GM18519 (cell line): Measurements from ENCODE around the gene WBP1.
A peak's percentile ranks its signal among the peaks of the same experiment; 100 is the strongest.
"Not testable (repeated sequence)": the region's sequence is repeated elsewhere in the genome, so short reads cannot be mapped to it uniquely, and the experiment has no call there.

Experiments
- ATAC-seq: cut with Tn5 transposase; IDR thresholded peaks from one replicate; pipeline ENCODE4 v1.9.1; 2021; ENCODE audit warnings: mild to moderate bottlenecking, moderate library complexity; ENCODE audit not compliant: unreplicated experiment, low FRiP score

Gene WBP1

DNA sequence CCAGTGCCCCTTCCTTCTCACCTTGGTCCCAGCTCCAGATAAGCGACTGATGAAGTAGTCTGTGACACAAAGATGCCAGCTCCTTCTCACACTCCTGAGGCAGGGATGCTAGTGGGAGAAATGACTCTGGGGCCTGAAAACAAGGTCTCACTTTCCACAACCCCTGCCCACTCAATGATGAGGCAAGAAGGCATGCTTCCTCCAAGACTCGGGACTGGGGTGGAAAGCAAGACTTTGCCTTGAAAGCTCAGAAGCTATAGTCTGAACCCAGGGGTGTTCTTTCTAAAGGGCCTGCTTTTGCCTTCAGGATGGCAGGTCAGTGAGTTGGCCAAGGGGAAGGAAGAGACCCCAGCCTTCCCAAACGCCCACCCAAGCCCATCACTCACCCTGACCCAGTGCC lies 23.2 kb downstream of the WBP1 start:
- ATAC-seq, result no peak

DNA sequence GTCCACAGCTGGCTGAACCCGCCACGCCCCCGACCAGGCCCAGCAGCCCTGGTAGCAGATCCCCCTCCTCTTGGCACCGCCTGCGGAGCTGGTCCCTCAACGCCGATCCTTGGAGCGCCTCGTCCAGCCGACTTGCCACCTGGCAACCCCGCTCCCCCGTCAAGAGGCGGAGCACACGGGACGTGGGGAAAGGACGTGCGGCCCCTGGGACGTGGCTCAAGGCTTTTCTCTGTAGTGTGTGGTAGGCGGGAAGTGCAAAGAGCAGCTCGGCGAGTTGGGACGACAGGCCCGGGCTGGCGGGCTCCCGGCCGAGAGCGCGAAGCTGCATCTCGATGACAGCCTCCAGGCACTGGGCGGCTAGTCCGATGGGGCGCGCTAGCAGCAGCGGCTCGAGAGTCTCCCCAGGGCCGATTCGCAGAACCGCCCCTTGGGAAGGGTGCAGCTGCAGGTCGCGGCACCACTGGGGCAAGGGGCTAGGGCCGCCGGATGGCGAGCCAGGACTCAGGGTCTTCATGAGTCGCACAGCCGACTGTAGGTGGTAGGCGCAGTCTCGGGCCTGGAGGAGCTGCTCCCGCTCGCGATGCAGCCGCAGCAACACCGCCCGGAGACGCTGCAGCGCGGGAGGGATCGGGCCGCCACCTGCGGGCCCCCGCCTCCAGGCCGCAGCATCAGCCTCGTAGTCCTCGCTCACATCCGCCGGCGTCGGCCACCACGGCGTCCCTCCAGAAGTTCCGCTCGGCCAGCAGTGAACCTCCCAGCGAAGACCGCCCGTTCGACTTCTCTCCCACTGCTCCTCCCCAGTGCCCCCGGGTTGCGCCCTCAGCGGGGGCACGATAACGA lies 23.9 kb downstream of the WBP1 start:
- peak; percentile 34 for ATAC-seq

DNA sequence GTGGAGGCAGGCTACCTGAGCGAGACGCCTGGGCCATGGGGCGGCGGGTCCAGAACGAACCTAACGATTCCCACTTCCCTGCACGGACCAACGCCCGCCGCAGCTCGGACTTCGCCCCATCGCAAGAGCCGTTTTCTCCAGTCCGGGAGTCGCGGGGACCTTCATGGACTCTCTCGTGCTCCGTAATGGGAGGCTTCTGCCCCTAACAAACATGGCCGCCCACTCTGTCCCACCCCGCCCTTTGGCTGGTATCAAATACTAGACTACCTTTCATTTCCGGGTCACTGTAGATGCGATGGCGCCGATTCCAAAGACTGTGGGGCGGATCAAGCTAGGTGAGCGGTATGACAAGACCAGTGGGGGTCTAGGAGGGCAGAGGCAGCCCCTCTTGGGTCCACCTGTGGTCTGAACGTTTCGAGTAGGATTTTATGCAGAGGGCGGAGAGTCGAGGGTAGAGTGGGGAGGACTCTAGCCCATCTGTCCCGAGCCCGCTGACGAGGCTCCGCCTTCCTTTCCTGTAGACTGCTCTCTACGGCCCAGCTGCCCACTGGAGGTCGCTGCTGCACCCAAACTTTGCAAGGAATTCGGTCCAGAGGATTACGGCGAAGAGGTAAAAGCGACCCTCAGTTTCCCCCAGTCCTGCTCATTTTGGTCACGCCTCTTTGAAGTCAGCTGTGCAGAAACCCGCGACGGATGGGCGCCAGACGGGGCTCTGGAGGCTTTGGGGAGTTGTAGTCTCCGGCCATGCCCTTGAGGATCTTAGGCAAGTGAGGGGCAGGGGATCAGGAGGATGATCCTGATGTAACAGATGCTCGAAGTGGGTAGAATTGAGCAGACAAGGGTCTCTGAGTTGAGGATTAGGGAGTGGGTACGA lies 24.8 kb downstream of the WBP1 start, which contains the start of the genes CCDC142 and TTC31:
TSS of gene CCDC142 (minus strand) at position 198 of the 874 bp plus-strand sequence. CDS start at position 37, 161 bp downstream.
TSS of gene TTC31 (plus strand) at position 281 of the 874 bp plus-strand sequence. CDS start at position 296, 15 bp downstream.
- ATAC-seq, result peak; percentile 67

DNA sequence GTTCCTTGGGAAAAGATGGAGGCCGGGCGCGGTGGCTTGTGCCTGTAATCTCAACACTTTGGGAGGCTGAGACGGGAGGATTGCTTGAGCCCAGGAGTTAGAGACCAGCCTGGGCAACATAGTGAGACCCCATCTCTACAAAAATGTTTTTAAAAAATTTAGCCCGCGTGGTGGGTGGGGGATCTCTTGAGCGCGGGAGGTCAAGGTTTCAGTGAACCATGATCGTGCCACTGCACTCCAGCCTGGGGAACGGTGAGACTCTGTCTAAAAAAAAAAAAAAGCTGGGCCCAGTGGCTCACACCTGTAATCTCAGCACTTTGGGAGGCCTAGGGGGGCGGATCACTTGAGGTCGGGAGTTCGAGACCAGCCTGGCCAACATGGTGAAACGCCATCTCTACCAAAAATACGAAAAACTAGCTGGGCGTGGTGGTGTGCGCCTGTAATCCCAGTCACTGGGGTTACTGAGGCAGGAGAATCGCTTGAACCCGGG lies 25.5 kb downstream of the WBP1 start:
- not testable (repeated sequence) for ATAC-seq

DNA sequence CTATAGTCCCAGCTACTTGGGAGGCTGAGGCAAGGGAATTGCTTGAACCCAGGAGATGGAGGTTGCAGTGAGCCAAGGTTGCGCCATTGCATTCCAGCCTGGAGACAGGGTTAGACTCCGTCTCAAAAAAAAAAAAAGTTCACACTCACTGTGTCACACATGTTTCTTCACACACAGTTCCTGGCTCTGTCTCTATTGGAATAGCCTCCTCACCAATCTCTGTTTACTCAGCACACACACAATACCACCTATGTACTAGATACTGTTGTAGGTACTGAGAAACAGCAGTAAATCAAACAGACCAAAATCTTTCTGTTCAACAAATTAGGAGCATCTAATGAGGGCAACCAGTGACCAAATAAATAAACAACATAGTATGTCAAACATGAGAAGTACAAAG lies 27.9 kb downstream of the WBP1 start:
- ATAC-seq, result no peak

DNA sequence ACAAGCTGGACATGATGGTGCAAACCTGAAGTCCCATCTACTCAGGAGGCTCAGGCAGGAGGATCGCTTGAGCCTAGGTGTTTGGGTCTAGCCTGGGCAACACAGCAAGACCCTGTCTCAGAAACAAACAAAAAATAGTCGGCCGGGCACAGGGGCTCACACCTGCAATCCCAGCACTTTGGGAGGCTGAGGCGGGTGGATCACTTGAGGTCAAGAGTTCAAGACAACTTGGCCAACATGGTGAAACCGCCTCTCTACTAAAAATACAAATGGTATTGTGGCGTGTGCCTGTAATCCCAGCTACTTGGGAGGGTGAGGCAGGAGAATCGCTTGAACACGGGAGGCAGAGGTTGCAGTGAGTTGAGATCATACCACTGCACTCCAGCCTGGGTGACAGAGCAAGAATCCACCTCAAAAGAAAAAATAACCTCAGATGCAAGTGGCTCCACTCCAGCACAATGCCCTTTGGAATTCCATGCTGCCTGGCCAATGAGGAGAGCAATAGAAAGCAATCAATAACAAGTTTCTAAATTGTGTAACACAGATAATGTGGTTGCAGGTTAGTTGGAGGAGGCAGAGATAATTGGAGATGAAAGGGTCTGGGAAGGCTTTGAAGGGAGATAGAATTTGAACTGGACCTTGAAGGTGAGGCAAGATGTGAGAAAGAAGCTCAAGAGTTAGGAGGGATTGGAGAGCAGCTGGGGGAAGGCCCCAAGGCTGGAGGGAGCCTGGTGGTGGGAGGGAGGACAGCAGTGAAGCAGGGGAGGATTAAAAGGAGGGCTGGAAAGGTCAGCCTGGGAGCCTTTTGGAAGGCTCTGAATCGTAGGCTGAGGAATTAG lies 30.6 kb downstream of the WBP1 start:
- ATAC-seq, result no peak

DNA sequence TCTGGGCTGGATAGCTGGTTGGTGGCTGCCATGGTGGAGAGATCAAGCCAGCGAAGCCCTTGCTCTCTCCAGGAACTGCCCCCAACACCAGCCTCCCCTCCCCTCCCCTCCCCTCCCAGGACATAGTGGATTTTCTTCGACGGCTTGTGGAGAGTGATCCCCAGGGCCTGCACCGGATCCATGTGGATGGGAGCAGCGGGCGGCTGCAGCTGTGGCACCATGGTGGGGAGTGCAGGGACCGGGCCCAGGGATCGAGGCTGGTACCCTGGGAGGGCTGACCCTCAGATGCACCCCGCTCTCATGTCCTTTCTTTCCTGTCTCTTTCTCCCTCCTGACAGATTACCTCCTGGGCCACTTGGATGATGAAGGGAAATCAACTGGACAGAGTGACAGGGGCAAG lies 31.7 kb downstream of the WBP1 start:
- ATAC-seq, result no peak

DNA sequence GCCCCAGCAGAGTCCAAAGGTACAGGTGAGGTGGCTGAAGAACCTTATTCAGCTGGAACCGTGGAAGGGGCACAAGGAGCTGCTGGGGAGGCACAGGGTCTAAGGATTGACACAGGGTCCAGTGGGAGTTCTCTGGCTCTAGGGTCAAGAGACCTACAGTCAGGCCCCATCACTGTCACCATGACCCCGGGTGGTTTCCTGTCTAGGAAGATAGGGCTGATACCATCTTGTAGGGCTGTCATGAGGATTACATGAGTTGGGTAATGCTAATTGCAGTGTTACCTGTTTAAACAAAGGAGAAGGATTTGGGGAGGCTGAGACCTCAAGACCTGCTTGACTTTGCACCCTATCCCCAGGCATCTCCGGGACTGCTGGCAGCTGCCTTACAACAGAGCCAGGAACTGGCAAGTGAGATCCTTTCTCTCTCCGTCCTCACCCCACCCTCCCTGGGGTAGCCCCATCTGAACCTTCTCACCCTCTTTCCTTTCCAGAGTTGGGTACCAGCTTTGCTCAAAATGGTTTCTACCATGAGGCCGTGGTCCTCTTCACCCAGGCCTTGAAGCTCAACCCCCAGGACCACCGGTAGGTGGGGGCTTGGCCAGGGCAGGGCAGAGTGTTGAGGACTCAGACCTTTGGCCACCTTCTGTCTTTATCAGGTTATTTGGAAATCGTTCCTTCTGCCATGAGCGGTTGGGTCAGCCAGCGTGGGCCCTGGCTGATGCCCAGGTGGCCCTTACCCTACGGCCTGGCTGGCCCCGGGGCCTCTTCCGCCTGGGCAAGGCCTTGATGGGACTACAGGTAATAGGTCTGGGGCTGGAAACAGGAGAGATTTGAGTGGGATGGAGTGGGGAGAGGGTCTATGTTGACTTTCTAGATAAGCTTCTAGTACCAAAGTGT lies 33.7 kb downstream of the WBP1 start:
- no peak for ATAC-seq

DNA sequence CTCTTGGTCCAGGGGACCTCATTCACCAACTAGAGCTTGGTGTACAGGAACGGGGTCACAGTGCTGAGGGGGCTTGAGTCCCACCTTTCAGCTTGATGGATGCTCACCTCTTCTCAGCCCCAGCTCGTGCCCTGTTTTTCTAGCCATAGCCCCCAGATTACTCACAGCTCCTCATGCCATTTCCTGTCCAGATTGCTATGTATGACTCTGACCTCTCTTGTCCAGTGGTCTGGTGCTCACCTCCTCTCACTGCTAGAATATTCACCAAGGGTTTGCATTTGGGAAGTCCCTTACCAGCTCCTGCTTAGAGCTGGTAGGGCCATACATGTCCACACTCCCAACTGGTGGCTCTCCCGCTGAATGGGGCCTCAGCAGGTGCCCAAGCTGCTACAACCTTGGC lies 35.3 kb downstream of the WBP1 start:
- ATAC-seq, result no peak

DNA sequence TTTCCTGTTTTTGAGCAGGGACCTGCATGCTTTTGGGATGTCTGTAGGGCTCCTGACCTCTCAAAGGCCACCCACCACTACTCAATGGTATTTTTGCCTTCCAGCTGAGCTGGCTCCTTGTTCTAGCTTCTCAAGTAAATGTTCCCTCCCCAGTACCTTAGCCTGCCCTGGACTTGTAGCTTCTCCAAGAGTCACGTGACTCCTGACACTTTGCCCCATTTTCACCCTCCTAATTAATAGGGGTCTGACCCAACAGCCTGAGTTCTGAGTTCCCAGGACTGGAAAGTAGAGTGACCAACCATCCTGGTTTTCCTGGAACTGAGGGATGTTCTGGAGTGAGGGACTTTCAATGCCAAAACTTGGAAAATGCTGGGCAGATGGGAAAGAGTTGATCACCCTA lies 37.2 kb downstream of the WBP1 start:
- no peak for ATAC-seq

DNA sequence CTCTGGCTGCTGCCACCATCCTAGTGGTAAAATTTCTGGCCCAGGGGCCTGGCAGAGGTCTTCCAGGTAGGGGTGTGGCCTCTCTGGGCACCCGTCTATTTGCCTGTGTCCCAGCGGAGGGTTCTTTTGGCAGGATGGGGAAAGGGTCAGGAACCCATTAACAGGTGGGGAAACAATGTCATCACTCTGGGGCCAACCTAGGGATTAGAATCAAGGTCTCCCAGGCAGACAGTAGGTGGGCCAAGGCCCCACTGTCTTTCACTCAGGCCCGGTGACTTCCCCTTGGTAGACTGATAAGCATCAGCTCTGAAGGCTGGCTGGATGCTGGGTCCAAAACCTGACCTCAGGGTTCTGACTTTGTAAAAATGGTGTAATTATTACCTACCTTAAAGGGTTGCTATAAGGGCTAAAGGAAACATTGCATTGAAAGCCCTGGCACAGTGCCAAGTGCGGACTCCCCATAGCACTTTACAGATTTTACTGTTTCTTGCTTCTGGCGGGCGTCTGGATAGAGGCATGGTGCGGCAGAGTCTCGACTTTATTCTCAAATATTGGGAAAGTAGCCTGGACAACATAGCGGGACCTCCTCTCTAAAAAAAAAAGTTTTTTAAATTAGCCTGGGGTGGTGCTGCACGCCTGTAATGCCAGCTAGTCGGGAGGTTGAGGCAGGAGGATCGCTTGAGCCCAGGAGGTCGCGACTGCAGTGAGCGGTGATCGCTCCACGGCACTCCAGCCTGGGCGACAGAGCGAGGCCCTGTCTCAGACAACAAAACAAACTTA lies 38.9 kb downstream of the WBP1 start:
- ATAC-seq, result no peak

DNA sequence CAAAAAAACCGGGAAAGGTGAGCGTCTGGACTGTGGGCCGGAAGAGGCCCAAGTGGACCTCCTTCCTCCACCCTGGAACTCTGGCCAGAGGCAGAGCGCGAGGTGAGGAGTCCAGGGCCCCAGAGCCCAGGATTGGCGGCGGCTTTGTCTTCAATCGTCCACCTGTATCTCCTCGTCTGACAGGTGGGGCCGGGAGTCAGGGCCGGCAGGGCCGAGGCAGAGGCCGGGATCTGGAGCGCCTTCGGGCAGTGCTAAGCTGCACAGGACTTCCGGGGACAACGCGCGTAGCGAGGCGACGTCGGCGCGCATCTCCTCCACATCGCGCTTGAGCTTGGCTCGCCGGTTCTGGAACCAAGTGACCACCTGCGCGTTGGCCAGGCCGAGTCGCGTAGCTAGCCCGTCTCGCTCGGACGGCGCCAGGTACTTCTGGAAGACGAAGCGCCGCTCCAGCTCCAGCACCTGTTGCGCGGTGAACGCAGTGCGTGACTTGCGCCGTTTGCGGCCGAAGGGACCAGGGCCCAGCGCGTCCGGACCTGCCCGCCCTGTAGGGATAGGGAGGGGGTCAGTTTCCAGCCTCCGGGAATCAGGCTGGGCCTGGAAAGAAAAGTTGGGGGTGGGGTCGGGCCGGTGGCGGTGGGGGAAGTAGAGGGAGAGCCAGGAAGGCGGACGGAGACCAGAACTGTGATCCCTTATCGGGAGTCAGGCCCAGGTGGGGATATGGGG lies 39.7 kb downstream of the WBP1 start:
- no peak for ATAC-seq

DNA sequence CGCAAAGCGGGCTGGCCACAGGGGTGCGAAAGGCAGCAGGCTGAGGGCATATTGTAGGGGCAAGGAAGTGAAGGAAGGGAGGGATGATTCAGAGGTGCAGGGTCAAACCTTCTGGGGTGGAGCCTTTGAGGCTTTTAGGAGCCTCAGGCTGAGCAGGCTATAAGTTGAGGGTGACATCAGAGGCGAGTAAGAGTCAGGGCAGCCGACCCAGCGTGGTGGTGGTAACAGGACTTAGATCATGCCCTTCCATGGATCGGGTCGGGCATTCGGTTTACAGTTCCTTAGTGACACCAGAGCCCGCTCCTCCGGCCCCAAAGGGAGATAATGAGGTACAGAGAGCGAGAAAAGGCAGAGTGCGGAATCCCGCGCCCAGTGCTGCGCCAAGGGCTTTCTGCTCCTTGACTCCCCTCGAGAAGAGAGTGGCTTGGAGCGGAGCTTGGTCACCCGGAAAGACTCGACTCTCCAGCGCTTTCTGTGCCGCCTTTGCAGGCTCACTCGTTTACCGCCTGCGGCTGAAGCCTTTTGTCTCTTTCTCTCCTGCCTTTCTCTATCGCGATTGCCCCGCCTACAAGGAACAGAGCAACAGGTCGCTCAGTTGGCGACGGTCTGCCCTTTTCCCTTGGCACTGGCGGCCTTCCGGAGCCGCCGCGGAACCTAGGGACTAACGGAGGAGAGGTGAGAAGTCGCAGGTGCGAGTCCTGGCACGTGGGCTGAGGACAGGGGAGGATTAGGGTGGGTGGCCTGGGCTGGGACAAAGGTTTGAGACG lies 40.4 kb downstream of the WBP1 start:
- ATAC-seq, result no peak

DNA sequence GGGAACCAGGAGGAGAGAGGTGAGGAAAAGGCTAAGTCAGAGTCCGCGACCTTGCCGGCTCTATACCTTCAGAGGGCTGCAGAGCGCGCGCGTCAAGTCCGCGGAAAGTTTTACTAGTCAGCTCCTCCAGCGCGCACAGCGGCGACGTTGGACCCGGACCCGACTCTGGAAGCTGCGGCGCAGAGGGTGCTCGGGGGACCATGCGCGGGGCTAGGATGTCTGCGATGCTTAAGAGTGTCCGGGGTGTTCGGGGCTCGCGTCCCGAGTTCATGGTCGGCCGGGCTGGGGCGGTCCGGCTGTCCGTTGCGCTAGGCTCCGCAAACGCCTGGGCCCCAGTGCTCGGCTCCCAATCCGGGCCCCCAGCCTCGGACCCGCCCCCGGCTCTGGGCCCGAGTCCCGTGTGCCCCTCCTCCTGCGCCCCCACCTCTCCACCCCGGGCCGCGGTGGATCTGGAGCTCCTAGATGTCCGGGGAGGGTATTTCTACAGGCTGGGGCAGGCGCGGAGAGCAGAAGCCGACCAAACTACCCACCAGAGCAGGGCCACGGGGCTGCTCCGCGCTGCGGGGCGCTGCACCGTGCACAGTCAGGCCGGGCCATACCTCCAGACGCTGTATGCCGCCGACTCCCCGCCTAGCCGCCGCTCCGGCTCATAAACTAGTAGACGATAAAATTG lies 41.2 kb downstream of the WBP1 start, which contains the start of gene LBX2:
TSS of gene LBX2 (minus strand) at position 337 of the 673 bp plus-strand sequence. CDS start at position 271, 66 bp downstream.
- ATAC-seq, result no peak

DNA sequence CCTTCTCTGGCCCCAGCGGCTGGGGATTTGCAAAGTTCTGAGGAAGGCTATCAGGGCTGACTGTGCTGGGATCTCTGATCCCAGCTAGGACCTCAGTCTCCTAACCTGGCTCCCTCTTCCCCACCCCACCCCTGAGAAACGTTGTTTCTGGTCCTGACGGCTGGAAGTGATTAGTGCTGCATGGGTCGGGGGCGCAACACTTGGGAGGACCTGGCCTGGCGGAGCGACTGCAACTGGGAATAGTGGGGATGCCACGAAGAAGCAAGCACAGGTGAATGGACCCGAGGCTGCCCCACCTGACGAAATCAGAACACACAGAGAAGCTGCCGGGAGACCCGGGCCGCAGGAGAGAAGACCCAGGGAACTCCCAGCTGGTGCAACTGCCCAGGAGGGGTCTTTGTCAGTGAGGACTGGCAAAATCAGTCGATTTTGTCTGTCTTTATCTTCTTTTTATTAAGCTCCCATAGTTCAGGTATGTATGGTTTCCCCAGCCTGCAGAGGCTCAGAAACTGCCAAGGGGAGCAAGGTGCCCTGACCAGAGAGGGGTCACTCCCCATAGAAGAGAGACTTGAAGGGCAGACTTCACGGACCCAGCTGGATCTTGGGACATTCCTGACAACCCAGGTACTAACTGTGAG lies 41.8 kb downstream of the WBP1 start:
- no peak for ATAC-seq

DNA sequence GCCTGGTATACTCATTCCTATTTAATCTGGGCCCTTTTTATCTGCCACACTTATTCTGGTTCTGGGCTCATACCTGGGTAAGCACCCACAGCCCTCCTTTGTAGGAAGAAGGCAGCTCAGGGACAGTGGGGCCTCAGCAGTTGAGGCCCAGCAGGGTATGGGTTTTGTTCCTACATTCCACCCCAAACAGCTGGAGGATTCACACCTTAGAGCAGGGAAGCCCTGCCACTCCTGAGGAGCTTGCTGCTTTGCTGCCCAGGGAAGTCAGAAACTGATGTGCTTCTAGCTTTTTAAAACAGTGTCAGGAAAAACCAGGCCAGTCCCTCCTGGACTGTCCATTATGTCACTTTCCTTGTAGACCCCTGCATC lies 42.3 kb downstream of the WBP1 start:
- ATAC-seq, result no peak
